LNCaP clone FGC (cell line): Measurements from ENCODE around the gene TRPM3.

ENCODE experiments used
- DNase-seq: peaks from one replicate; pipeline ENCODE4 v3.0.0-alpha.2; 2011; ENCODE audit warnings: low read depth
- H3K4me3 ChIP-seq: 2 replicates; pipeline ENCODE4 v1.5.1; 2011; ENCODE audit warnings: mild to moderate bottlenecking, low read depth, low read length, control low read depth
- TF ChIP-seq, protein P1 (sequence below): IDR thresholded peaks from 2 replicates; pipeline ENCODE4 v1.5.1; 2012; ENCODE audit warnings: mild to moderate bottlenecking; ENCODE audit not compliant: control insufficient read depth, insufficient read depth; ENCODE audit errors: extremely low read depth

TRPM3 gene

DNA sequence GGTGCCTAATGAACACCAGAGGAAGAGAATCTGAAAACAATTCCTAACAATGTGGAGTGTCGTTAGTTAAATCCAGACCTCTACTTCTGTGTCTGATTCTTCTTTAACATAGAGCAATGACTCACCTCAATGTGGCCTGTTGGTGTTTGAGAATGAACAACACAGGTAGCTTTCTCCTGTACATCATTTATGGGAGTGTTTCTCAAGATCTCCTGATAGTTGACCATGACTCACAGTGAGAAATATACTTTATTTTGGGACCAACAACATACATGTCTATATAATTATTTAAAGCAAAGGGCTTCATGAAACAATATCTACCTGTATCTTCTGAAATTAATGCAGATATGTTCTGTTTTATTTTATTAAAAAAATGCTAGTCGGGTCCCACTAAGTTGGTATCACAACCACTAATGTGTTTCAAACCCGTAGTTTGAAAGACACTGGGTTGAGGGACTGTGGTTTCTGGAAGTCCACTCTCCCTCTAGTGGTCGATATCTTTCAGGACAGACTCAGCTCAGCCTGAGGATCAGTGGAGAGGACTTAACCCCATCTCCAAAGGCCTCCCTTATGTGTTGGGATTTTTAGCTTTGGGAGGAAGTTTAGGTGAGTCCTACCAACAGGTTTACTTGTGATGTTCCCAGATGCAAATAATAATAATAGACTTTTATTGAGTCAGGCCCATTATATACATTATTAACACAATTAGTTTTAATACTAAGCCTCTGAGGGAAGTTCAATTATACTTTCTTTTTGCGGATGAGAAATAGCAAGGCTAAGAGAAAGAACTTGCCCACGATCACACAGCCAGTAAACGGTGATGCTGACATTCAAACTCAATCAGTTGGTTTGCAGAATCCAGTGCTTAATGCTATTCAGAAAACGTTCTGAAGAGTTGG lies 636.9 kb downstream of the TRPM3 start:
- no peak for DNase-seq
- TF ChIP-seq, protein P1, sequence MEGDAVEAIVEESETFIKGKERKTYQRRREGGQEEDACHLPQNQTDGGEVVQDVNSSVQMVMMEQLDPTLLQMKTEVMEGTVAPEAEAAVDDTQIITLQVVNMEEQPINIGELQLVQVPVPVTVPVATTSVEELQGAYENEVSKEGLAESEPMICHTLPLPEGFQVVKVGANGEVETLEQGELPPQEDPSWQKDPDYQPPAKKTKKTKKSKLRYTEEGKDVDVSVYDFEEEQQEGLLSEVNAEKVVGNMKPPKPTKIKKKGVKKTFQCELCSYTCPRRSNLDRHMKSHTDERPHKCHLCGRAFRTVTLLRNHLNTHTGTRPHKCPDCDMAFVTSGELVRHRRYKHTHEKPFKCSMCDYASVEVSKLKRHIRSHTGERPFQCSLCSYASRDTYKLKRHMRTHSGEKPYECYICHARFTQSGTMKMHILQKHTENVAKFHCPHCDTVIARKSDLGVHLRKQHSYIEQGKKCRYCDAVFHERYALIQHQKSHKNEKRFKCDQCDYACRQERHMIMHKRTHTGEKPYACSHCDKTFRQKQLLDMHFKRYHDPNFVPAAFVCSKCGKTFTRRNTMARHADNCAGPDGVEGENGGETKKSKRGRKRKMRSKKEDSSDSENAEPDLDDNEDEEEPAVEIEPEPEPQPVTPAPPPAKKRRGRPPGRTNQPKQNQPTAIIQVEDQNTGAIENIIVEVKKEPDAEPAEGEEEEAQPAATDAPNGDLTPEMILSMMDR = peak; percentile 67
- no peak overlapping the region for H3K4me3 ChIP-seq

DNA sequence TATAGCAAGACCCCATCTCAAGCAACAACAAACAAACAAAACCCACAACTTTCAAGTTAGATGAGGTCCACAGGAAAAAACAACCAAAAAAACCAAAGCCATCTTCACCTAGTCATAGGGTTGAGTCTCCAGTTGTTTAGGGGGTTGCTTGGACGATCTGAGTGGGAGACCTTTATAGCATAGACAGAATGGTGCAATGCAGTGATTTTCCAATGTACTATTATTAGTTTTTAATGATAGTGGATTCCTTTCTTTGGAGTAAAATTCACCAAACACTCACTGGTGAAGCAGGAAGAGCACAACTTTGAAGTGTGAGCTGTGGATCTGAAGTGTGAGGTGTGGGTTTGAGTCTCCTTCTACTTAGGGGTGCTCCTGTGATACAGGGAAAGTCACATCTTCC lies 640.0 kb downstream of the TRPM3 start:
- no peak for DNase-seq
- TF ChIP-seq, protein P1 = no peak
- H3K4me3 ChIP-seq = no peak overlapping the region

DNA sequence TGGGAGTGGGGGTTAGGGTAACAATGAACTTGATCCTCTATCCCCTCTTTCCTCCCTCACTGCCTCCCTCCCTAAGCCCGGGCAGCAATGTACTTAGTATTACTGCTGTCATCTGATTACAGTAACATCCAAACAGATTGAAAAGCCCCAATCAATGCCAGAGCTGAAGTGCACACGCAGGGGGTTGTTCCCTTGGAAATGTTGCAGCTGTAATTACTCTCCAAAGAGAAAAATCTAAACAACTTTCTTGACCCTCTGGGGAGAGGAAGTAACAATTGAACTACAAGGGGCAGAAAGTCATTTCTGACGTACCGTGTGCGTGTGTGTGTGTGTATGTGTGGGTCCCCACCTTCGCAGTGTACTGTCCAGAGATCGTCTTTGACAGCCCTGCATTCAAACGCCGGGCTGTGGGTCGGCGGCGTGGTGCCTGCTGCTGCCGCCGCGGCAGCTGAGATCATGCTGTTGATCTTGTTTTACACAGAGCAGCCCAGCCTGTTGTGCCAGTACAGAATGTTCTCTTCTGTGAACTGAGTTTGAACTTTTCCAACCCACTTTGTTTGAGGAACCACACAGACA lies 640.9 kb downstream of the TRPM3 start:
- H3K4me3 ChIP-seq = peak overlapping the region; percentile 11
- DNase-seq = peak; percentile 92
- TF ChIP-seq, protein P1 = no peak

DNA sequence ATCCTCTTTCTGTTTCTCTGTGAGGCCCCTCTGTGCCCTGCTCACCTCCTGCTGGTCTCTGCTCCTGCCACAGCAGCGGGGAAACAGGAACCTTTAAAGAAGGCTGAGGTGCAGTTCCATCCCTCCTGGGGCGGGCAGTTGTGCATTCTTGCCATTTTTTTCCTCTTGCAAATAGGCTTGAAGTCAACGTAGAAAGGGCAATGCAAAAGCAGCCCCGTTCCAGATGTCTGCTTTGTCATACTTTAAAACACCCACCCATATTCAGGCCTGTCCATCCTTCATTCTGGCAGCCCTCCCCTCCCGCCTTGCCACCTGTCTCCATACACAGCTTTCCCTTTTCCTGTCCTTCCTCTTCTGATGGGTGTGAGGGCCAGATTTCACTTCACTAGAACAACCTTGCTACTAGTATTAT lies 641.5 kb downstream of the TRPM3 start:
- peak overlapping the region; percentile 11 for H3K4me3 ChIP-seq
- no peak for DNase-seq
- TF ChIP-seq, protein P1 = no peak
